Muscle of back (tissue), 11 donors: ENCODE measurements around the gene B4GAT1. TPM values are rescaled to one million over a fixed set of nuclear protein-coding genes. Genes with fewer than 3 reads are reported as not detected.
"Not testable (repeated sequence)": the region's sequence is repeated elsewhere in the genome, so short reads cannot be mapped to it uniquely, and the experiment has no call there.

ENCODE experiments used
- DNase-seq, 3 donors: peaks; one replicate each; pipeline versions ENCODE4 v3.0.0 to v3.0.0-alpha.2; 2013
- polyA plus RNA-seq, 10 donors: library from polyadenylated mRNA; unstranded; fragments of 120-200 nt; gene quantifications; one replicate each; pipeline ENCODE4 v1.2.1, GENCODE V29; 2013; ENCODE audit not compliant: insufficient read length in 10 of 10

B4GAT1 gene
- polyA plus RNA-seq, 10 donors, result 16.9 to 25.0 (median 21.3) TPM

DNA sequence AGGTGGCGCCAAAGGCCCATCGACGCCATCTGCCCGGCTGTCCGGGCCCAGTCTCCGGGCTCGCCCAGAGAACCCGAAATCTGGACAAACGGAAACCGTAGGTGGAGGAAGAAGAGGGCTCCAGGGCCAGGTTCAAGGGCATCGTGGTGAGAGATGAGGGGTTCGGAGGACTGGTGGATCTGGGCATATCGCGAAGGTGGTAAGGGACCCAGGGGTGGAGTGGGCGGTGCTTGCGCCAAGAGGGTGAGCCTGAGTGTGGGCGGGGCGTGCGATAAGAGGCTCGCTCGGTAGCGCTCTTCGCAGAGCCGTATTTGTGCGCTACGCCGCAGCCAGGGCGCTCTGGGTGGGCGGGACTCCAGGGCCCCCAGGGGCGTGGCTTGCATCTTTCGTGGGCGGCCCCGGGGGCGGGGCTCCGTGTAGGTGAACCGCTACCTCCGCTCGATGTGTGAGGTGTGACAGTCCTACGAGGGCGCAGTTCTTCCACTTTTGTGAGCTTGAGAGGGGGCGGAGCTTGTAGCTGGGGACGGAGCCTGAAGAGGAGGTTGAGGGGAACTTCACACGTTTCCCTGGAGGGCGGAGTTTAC is 35.4 kb downstream of the B4GAT1 start:
- DNase-seq, result peak; percentile 89 to 98 (median 93)

DNA sequence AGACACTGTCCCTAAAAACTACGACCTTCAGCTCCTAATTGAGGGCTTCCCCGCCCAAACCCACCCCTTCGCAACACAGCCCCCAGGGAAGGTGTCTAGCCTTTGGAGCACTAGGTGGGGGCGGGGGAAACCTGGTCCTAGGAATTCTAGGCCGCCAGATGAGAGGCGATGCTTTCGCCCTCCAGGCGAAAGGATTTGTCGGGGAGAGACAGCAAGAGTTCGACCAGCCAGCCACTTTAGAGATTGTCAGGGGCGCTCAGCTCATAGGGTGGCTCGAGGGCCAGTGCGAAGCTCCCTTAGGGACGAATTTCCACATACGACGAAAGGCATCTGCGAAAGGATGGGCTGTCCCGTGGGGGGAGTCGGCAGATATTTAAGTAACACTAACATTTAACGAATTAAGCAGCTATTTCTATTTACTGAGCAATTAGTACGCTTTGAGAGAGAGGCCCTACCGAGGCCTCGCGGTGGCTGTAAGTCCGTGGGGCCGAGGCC is 35.9 kb downstream of the B4GAT1 start:
- no peak for DNase-seq

DNA sequence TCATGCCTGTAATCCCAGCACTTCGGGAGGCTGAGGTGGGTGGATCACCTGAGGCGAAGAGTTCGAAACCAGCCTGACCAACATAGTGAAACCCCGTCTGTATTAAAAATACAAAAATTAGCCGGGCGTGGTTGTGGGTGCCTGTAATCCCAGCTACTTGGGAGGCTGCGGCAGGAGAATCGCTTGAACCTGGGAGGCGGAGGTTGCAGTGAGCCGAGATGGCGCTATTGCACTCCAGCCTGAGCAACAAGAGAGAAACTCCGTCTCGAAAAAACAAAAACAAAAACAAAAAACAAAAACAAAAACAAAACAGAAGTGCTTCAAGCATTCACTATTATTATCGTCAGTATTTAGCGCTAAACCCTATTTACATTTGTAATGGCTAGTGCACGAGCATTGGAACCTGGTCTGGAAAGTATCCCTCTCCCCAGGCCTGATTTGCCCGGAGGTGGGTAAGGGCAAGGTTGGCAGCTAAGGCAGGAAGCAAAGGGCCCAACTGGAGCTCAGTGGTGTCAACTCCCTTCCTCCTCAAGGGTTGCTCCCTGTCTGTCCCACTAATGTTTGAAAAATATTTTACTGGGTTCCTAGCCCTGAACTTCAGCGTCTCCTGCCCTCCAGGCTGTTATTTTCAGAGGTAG is 36.5 kb downstream of the B4GAT1 start:
- not testable (repeated sequence) for DNase-seq

DNA sequence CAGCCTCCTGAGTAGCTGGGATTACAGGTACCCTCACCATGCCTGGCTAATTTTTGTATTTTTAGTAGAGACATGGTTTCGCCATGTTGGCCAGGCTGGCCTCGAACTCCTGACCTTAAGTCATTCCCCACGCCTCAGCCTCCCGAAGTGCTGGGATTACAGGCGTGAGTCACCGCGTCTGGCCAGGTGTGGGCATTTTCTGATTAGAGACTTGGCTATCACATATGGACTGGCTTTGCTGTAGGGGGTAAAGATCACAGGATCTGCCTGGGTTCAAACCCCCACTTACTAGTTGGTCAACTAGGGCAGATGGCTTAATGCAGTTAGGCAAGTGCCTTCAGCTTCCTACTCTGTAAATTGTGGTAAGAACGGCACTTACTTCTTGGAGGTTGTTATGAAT is 37.1 kb downstream of the B4GAT1 start:
- DNase-seq, result no peak

DNA sequence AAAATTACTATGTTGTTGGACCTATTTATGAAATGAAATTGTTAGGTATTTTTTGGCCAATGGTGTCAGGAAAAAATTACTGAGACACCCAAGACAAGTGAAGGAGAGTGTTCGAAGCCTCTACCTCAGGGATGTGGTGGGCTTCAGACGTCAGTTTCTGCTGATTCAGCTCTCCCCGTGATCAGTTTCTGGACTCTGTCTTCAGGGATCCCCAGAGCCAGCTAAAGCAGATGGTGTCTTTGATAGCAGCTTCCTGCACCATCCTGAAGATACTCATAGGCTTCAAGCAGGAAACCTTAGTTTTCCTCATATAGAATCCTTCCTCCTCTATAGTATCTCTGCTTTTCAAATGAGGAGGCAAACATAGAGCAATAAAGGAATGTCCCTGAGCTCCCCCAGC is 38.0 kb downstream of the B4GAT1 start:
- DNase-seq, result no peak

DNA sequence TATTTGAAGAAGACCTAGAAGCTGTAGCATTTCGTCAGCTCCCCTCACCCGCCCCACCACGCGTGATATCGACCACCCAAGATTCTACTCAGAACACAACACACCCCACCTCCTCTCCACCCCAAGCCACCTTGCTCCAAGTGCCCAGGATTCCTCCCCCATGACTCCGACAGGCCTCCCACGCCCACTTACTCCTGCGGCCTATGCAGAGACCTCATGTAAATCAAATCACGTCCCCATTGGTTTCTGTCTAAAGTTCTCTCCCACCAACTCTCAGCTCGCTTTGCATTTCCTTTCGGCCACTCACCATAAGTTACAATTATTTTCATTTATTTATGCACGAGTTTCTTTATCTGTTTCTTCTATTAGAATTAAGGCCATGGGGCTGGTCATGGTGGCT is 44.8 kb downstream of the B4GAT1 start:
- DNase-seq, result no peak

DNA sequence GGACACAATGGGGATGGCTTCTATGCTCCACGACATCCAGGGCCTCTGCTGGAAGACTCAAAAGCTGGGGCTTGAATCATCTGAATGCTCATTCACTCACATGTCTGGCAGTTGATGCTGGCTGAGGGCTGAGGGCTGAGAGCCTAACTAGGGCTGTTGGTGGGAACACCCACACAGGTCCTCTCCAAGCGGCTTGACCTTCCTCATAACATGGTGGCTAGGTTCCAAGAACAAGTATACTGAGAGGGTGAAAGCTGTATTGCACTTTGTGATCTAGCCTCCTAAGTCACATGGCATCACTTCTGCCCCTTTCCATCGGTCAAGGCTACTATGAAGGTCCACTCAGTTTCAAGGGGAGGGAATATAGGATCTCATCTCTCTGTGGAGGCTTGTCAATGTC is 48.2 kb downstream of the B4GAT1 start:
- no peak for DNase-seq

DNA sequence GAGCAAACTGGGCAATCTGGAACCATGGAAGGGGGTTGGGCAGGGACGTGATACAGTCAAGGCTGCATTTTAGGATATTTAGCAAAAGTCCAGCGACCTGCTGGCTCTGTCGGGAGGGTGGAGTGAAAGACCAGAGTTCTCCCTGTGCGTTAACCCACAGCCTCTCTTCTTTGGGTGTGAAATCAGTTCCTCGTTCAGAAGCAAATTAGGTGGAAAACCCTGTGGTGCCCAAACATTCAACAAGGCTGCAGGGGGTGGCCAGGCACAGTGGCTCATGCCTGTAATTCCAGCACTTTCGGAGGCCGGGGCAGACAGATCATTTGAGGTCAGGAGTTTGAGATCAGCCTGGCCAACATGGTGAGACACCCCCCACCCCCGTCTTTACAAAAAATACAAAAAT is 49.8 kb downstream of the B4GAT1 start:
- DNase-seq, result no peak

Other genes starting within 250 kb of the B4GAT1 start
- gene KLC2, start 89.9 kb downstream of the B4GAT1 start, polyA plus RNA-seq, result 10 to 100 TPM; 14.6 to 17.3 (median 16.0) TPM
- gene RAB1B, start 79.0 kb downstream of the B4GAT1 start, polyA plus RNA-seq, result 100 to 1,000 TPM in 1 of 10 donors, 10 to 100 TPM in 9; 74.8 to 101 (median 86.7) TPM
- gene CNIH2, start 69.5 kb downstream of the B4GAT1 start, polyA plus RNA-seq, result 1 to 10 TPM; 2.2 to 5.3 (median 3.9) TPM
- gene YIF1A, start 58.5 kb downstream of the B4GAT1 start, polyA plus RNA-seq, result 10 to 100 TPM; 33.5 to 59.4 (median 44.9) TPM
- under 1 TPM in 1 of 10 donors, not detected in 9; 0.08 TPM for gene TMEM151A, start 55.7 kb downstream of the B4GAT1 start, polyA plus RNA-seq
- gene CD248, start 30.6 kb downstream of the B4GAT1 start, polyA plus RNA-seq, result 100 to 1,000 TPM in 4 of 10 donors, 10 to 100 TPM in 6; 68.8 to 142 (median 96.3) TPM
- gene RIN1, start 11.2 kb downstream of the B4GAT1 start, polyA plus RNA-seq, result 1 to 10 TPM; 3.9 to 8.1 (median 6.0) TPM
- 10 to 100 TPM; 17.6 to 23.3 (median 19.3) TPM for gene BRMS1, start 2.5 kb downstream of the B4GAT1 start, polyA plus RNA-seq
- gene SLC29A2, start 24.1 kb upstream of the B4GAT1 start, polyA plus RNA-seq, result 10 to 100 TPM; 14.5 to 30.4 (median 24.5) TPM
- under 1 TPM; 0.05 to 0.58 (median 0.14) TPM for gene NPAS4, start 73.4 kb upstream of the B4GAT1 start, polyA plus RNA-seq
- 10 to 100 TPM; 43.8 to 58.6 (median 50.7) TPM for gene MRPL11, start 91.2 kb upstream of the B4GAT1 start, polyA plus RNA-seq
- gene PELI3, start 119.3 kb upstream of the B4GAT1 start, polyA plus RNA-seq, result 1 to 10 TPM; 4.2 to 6.3 (median 5.8) TPM
- 10 to 100 TPM; 18.5 to 24.1 (median 20.9) TPM for gene DPP3, start 132.8 kb upstream of the B4GAT1 start, polyA plus RNA-seq
- 10 to 100 TPM; 11.6 to 31.7 (median 18.2) TPM for gene BBS1, start 163.0 kb upstream of the B4GAT1 start, polyA plus RNA-seq
- gene ZDHHC24, start 198.4 kb upstream of the B4GAT1 start, polyA plus RNA-seq, result 1 to 10 TPM; 2.8 to 4.6 (median 3.6) TPM
- 100 to 1,000 TPM in 3 of 10 donors, 10 to 100 TPM in 6, 1 to 10 TPM in 1; 6.4 to 159 (median 82.9) TPM for gene ACTN3, start 199.3 kb upstream of the B4GAT1 start, polyA plus RNA-seq
- gene CTSF, start 221.0 kb upstream of the B4GAT1 start, polyA plus RNA-seq, result 10 to 100 TPM; 21.3 to 39.9 (median 27.2) TPM
- gene CCDC87, start 245.4 kb upstream of the B4GAT1 start, polyA plus RNA-seq, result under 1 TPM in 6 of 10 donors, not detected in 4; 0.10 to 0.18 (median 0.13) TPM
- 10 to 100 TPM; 27.3 to 47.6 (median 31.5) TPM for gene CCS, start 245.6 kb upstream of the B4GAT1 start, polyA plus RNA-seq